GM20000 (cell line): Measurements from ENCODE around the gene PRKCH.

Experiments
- DNase-seq: peaks from one replicate; pipeline ENCODE4 v3.0.0; 2012; ENCODE audit warnings: low spot score
- CTCF ChIP-seq: IDR thresholded peaks from 2 replicates; pipeline ENCODE4 v1.5.1; 2012; ENCODE audit warnings: mild to moderate bottlenecking, control low read depth; ENCODE audit errors: extremely low read depth, missing control alignments

The PRKCH gene

GRCh38 chr14:61365667-61366212 lies 44.4 kb downstream of the PRKCH start:
- DNase-seq = no peak
- TF ChIP-seq CTCF = no peak

GRCh38 chr14:61368114-61368710 lies 46.8 kb downstream of the PRKCH start:
- TF ChIP-seq CTCF = no peak
- no peak for DNase-seq

GRCh38 chr14:61368781-61369453 lies 47.5 kb downstream of the PRKCH start:
- TF ChIP-seq CTCF = no peak
- DNase-seq = no peak

- no peak for TF ChIP-seq CTCF
- no peak for DNase-seq
Measured at GRCh38 chr14:61369454-61369810, 48.1 kb downstream of the PRKCH start.

- DNase-seq = no peak
- no peak for TF ChIP-seq CTCF
Measured at GRCh38 chr14:61372379-61372778, 51.0 kb downstream of the PRKCH start.

GRCh38 chr14:61372842-61373555 lies 51.6 kb downstream of the PRKCH start:
- no peak for TF ChIP-seq CTCF
- DNase-seq = no peak

GRCh38 chr14:61374284-61374683 lies 52.9 kb downstream of the PRKCH start:
- TF ChIP-seq CTCF = no peak
- no peak for DNase-seq
